HG03571 (cell line): ENCODE results near the gene ISM1.

ENCODE experiments used
- ATAC-seq: cut with Tn5 transposase; IDR thresholded peaks from one replicate; pipeline ENCODE4 v1.9.1; 2021; ENCODE audit not compliant: unreplicated experiment

ISM1 gene

GRCh38 chr20:13302647-13303450, 81.8 kb downstream of the ISM1 start:
- no peak for ATAC-seq

DNA sequence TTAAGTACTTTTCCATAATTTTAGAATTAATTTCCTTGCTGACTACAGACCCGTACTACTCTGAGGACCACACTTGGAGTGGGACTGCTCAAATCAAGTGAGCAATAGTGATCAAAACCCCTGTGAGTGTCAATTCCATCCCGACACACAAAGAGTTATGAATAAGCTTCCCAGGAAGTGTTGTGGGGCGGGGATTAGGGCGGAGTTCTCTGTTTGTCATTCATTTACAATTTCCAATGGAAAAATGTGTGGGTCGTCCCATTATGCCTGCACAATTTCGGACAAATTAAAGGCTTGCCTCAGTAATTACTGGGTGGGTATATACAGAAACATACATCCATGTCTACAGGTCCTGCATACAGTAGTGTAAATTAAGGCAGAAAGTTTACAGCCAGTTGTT, 84.2 kb downstream of the ISM1 start:
- ATAC-seq = no peak

DNA sequence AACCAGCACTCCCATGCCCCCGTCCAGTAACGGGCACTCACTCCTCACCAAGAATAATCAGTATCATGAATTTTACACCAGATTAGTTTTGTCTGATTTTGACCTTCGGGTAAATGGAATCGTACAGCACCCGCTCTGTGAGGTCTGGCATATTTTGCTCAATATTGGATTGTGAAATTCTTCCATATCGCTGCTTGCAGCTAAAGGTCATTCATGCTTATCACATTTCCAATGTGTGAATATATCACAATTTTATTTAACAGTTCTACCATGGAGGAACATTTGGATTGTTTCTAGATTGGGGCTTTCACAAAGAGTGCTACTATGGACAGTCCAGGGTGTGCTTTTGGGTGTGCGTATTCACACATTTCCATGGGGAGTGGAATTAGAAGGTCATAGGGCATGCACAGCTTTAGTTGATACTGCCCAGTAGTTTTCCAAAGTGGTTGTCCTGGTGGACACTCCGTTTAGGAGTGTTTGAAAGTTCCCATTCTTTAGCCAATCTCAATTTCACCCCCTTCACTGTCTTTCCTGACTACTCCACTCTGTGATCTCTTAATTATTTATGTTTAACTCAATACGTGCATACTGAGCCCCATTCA, 86.6 kb downstream of the ISM1 start:
- ATAC-seq = no peak

- ATAC-seq = no peak
These were observed 91.2 kb downstream of the ISM1 start for GRCh38 chr20:13312300-13312699.

GRCh38 chr20:13313201-13313600, 92.1 kb downstream of the ISM1 start:
- ATAC-seq = no peak

GRCh38 chr20:13317439-13317838, 96.4 kb downstream of the ISM1 start:
- ATAC-seq = no peak

DNA sequence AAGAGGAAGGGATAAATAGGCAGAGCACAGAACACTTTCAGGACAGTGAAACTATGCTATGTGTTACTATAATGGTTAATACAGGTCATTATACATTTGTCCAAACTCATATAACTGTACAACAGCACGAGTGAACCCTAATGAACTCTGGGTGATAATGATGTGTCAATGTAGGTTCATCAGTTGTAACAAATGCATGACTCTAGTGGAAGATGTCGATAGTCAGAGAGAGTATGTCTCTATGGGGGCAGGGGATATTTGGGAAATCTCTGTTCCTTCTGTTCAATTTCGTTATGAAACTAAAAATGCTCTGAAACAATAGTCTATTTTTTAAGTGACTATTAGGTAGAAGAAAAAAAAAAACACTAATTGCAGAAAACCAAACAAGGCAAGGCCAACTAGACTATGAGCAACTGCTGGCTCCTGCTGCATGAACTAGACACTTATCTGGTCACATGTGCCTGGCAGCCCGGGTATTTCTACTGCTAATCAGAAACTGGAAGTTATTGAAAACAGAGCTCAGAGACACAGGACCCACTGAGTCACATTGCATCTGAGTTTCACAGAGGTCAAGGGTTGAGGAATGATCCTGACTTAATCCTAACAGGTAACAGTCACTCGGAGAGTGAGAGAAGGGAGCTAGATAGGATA, 97.9 kb downstream of the ISM1 start:
- ATAC-seq = no peak

GRCh38 chr20:13320702-13321101, 99.6 kb downstream of the ISM1 start:
- ATAC-seq = no peak

GRCh38 chr20:13321416-13321815, 100.3 kb downstream of the ISM1 start:
- no peak for ATAC-seq

DNA sequence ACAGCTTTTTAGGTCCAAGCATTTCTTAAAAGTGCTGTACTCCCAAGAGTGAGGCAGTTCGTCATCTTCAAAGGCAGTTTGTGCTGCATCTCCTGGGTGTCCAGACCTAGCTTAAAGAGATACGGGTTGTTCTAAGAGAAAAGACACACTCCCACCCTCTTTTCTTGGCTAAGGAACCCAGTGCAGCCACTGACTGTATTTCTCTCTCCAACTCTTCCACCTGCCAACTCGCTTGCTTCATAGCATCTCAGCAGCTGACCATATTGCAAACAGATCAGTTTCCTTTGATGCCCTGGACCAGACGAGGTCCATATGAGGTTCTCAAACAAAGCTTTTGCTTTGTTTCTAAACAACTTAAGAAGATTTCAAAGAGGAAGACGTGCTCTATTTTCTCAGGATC, 101.1 kb downstream of the ISM1 start:
- no peak for ATAC-seq

DNA sequence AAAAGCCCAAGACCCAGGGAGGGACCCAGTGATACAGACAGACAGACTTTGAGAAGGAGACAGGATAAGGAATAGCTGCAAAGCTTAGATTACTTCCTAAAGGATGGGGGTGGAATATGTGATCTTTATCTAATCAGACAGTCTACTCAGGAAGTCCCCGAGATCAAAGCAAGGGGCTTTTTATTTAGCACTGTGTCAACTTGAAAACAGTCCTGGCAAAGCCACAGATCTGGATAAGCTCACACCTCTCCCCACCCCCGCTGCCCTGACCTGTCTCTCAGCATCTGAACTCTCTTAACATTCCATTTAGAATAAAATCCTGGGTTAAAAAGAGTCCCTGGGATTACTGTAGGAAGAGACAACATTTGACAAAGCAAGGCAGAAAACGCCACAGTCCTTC, 101.5 kb downstream of the ISM1 start:
- ATAC-seq = no peak

- no peak for ATAC-seq
These were observed 104.0 kb downstream of the ISM1 start for GRCh38 chr20:13325033-13325432.

GRCh38 chr20:13325796-13326340, 104.8 kb downstream of the ISM1 start:
- ATAC-seq = no peak

DNA sequence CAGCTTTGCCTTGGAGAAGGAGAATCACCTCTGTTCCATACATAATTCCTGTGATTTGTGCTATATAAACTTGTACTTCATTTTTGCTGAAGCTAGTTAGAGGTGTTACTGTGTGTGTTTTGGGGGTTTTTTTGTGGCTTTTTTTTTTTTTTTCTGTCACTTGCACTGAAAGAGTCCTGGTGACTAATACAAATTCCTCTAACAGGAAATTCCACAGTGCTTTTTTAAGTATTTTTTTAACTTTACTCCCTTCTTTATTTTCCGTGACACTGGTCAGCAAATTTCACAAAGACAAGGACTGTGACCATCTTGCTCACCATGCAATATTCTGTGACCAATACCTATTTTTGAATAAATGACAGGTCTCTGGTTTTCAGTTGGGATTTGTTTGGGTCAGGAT, 110.5 kb downstream of the ISM1 start:
- no peak for ATAC-seq

DNA sequence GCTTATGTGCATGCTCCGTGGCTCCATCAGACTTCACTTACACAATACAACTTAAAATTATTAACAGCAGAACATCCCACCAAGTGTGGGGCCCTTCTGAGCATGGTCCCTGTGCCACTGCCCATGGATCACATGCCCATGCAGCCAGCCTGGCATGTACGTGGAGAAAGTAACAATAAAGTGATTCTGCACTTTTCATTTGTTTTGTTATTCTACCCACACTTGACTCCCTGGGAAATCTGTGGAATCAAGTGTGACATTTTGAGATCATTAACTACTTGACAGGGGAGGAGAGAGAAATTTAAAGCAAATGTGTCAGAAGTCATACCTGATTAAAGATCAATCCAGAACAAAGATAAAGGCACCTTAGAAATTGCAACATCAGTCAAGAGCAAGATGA, 112.0 kb downstream of the ISM1 start:
- no peak for ATAC-seq

DNA sequence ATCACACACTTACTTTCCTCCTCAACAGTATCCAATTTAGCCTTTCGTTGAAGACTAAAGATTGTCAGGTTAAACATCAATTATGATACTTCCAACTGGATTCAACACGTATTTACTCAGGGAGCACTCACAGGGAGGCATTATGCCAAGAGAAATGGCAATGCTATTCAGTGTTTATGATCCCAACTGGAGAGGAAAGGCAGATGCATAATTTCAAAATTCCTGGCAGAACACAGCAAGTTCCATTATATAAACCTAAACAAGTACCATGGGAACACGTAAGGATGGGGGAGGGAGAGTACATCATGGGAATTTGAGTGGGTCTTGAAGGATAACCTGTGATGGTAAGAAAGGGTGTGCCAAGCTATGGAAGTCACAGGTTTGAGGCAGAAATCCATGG, 112.7 kb downstream of the ISM1 start:
- ATAC-seq = no peak

DNA sequence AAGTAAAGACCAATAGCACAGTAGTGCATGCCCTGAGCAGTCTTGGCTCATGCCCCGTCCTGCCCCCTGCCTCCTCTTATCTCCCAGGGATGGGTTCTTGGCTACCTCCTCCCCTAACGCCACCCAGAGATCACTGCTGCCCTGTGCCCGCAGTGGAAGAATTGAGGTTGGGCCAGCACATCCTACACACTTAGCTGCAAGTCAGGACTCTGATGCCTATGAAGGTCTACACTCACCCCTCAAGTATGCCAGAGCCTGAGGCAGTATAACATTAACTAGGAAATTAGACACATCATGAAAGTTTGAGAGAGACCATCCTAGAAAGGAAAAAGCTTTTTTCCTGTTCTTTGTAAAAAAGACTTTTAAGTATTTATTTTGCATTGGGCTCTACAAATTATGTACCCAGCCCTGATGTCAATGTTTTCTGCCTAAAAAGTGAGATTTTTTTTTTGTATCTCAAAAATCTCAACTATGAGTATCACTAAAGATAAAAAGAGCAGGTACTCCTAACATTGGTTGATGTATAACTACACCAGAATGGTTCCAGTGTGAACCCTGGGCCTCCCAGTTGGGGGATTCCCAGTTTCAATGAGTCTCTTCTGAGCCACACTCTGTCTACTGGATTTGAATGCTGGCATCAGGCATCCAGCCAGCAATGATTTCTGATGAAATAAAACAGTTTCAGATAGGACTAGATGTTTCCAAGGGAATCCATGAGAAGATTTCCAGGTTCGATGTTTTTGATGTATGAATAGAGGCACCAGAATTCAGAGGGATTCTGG, 115.4 kb downstream of the ISM1 start:
- ATAC-seq = peak; percentile 71

DNA sequence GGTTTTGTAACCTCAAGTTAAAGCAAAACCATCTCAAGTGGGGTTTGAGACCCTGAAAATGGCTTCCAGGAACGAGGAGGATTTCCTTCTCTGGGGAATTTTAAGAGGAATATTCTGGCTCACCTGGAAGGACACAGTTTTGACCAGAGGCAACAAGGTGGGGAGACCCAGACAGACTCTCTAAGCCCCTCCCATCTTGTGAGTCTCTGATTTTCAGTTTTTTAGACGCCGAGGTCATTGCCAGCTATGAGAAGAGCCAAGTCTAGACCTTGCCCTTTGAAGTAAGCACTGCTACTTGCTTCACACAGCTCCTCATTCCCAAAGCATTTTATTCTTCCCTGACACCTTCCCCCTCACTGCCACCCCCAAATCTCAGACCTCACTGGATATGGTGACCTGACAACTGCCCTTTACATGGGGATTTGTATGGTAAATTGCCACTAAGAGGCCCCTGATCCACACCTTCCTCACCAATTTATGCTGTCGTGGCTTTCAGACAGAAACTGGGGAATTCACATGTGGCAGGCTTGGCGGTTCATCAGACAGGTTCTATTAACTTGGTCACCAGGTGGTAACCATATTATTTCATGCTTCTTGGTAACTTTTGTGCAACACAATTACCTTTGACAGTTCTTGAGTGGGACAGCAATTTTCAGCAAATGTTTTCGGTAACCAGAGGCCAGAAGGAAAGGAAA, 116.2 kb downstream of the ISM1 start:
- no peak for ATAC-seq

GRCh38 chr20:13338097-13338661, 117.1 kb downstream of the ISM1 start:
- ATAC-seq = no peak

- ATAC-seq = no peak
These were observed 117.9 kb downstream of the ISM1 start for GRCh38 chr20:13338999-13339411.
